Epithelial cell of proximal tubule (primary cell): Measurements from ENCODE around the gene CDH20. TPM values are rescaled to one million over a fixed set of nuclear protein-coding genes. Genes with fewer than 3 reads are reported as not detected.

Experiments used
- DNase-seq: peaks from one replicate; pipeline ENCODE4 v3.0.0-alpha.2; 2011; ENCODE audit warnings: low read depth
- H3K4me3 ChIP-seq: 2 replicates; pipeline ENCODE4 v1.5.1; 2011; ENCODE audit warnings: low read depth, mild to moderate bottlenecking, low read length
- total RNA-seq: library from RNA; depleted of rRNA; stranded (reverse); fragments of >200 nt; gene quantifications from 2 replicates; pipeline ENCODE4 v1.2.3, GENCODE V29; 2015
- TF ChIP-seq, protein P1 (sequence below): conservative IDR thresholded peaks from 2 replicates; pipeline ENCODE4 v1.5.1; 2012; ENCODE audit warnings: low read depth, mild to moderate bottlenecking, low read length

Gene CDH20
- total RNA-seq, 1 donor from 2014 or later = not detected

DNA sequence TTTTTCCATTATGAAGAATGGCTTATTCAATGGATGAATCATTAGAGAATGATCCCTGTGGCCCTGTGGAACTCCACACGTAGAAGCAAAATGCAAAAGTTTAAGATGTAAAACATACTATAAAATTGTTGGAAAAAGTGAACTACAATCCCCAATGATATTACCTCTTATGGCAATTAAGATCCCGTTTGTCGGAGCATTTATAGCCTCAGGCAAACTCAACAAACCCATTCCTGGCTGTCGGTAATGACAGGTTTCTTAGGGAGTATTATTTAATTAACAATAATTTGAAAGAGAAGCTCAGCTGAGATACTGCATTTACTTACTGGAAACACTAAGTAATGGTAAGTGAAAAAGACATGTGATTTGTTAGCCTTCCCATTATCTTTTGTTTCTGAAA, 138.3 kb downstream of the CDH20 start:
- TF ChIP-seq, protein P1, sequence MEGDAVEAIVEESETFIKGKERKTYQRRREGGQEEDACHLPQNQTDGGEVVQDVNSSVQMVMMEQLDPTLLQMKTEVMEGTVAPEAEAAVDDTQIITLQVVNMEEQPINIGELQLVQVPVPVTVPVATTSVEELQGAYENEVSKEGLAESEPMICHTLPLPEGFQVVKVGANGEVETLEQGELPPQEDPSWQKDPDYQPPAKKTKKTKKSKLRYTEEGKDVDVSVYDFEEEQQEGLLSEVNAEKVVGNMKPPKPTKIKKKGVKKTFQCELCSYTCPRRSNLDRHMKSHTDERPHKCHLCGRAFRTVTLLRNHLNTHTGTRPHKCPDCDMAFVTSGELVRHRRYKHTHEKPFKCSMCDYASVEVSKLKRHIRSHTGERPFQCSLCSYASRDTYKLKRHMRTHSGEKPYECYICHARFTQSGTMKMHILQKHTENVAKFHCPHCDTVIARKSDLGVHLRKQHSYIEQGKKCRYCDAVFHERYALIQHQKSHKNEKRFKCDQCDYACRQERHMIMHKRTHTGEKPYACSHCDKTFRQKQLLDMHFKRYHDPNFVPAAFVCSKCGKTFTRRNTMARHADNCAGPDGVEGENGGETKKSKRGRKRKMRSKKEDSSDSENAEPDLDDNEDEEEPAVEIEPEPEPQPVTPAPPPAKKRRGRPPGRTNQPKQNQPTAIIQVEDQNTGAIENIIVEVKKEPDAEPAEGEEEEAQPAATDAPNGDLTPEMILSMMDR = no peak
- H3K4me3 ChIP-seq = no peak overlapping the region
- no peak for DNase-seq

- TF ChIP-seq, protein P1 = no peak
- H3K4me3 ChIP-seq = no peak overlapping the region
- DNase-seq = no peak
These were observed 138.7 kb downstream of the CDH20 start for GRCh38 chr18:61471942-61472341.

DNA sequence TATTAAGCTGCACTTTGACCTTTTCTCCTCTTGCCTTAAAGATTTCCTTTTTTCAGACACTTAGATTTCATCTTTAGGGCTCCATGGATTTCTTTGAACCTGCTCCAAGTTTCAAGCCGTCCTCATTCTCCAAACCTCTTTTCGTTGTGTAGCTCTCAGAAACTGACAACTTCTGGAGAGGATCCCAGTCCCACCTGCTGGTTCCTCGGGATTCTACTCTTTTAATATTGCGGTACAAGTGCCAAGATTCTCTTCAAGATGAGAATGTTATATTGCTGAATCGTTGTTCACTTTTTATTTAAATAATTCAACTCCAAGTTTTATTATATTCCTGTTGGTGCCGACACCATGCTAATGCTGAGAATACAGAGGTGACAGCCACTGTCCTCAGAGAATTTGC, 141.1 kb downstream of the CDH20 start:
- DNase-seq = no peak
- TF ChIP-seq, protein P1 = no peak
- no peak overlapping the region for H3K4me3 ChIP-seq

DNA sequence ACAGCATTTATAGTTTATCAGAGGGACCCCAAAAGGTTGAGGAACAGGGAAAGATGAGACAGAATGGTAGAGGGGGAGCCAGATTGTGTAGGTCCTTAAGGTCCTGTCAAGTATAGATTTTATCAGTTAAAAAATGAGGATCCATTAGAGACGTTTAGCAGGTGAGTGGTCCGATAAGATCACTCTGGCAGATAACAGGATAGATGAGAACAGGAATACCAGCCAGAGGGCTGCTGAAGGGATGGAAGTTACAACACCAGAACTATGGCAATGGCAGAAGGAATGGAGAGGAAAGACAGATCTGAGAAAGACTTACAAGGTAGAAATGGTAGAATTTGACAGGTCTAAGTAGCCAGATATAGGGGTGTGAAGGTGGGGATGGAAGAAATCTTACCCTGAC, 141.7 kb downstream of the CDH20 start:
- TF ChIP-seq, protein P1 = no peak
- DNase-seq = no peak
- H3K4me3 ChIP-seq = no peak overlapping the region

DNA sequence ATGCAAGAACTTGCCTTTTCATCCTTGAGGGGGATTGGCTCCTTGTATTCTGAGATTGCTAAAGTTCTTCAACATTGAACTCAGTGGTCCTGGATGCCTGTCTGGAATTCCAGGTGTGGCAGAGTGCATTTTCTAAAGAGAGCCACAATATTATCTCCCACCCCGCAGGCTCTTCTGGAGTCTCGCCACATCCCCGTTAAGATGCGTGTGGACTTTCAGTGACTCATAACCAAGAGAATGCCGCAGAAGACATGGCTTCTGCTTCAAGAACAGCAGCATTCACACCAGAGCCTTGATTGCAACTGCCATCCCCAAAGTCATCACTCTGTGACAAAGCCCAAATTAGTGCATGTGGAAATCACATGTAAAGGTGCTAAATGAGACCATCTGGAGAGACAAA, 142.7 kb downstream of the CDH20 start:
- no peak for DNase-seq
- TF ChIP-seq, protein P1 = no peak
- no peak overlapping the region for H3K4me3 ChIP-seq

- H3K4me3 ChIP-seq = no peak overlapping the region
- DNase-seq = no peak
- TF ChIP-seq, protein P1 = no peak
These were observed 156.1 kb downstream of the CDH20 start for GRCh38 chr18:61489334-61489733.

- TF ChIP-seq, protein P1 = no peak
- no peak for DNase-seq
- no peak overlapping the region for H3K4me3 ChIP-seq
These were observed 163.1 kb downstream of the CDH20 start for GRCh38 chr18:61496374-61496773.
